Osteocyte (in vitro differentiated cells): ENCODE data around the gene UBXN11. TPM values are rescaled to one million over a fixed set of nuclear protein-coding genes. Genes with fewer than 3 reads are reported as not detected.

Experiments used
- DNase-seq: peaks from one replicate; pipeline ENCODE4 v3.0.0; 2021; ENCODE audit warnings: mixed read lengths; ENCODE audit not compliant: unreplicated experiment; ENCODE audit errors: extremely low spot score
- H3K27ac Mint-ChIP-seq: one replicate; pipeline ENCODE4 v1.8.0; 2021; ENCODE audit warnings: mild to moderate bottlenecking, mixed read lengths; ENCODE audit not compliant: unreplicated experiment
- H3K27me3 Mint-ChIP-seq: one replicate; pipeline ENCODE4 v1.8.0; 2021; ENCODE audit warnings: mixed read lengths; ENCODE audit not compliant: unreplicated experiment
- H3K36me3 Mint-ChIP-seq: one replicate; pipeline ENCODE4 v1.8.0; 2021; ENCODE audit warnings: mixed read lengths; ENCODE audit not compliant: unreplicated experiment
- H3K4me1 Mint-ChIP-seq: one replicate; pipeline ENCODE4 v1.8.0; 2021; ENCODE audit warnings: mixed read lengths; ENCODE audit not compliant: unreplicated experiment
- H3K4me3 Mint-ChIP-seq: one replicate; pipeline ENCODE4 v1.8.0; 2021; ENCODE audit warnings: mild to moderate bottlenecking, moderate library complexity, mixed read lengths; ENCODE audit not compliant: unreplicated experiment
- H3K9me3 Mint-ChIP-seq: one replicate; pipeline ENCODE4 v1.8.0; 2021; ENCODE audit warnings: mixed read lengths; ENCODE audit not compliant: unreplicated experiment
- total RNA-seq: library from RNA; stranded (reverse); gene quantifications from 2 replicates; pipeline ENCODE4 v1.2.1, GENCODE V29; 2021
- TF ChIP-seq, protein P1 (sequence below): fragments of 200-600 bp; sonication (generic); IDR thresholded peaks from 2 replicates; pipeline ENCODE4 v1.5.0; 2021; ENCODE audit warnings: antibody characterized with exemption, mild to moderate bottlenecking, moderate library complexity

UBXN11 gene
- total RNA-seq, 1 donor from 2014 or later = 17.0 TPM

DNA sequence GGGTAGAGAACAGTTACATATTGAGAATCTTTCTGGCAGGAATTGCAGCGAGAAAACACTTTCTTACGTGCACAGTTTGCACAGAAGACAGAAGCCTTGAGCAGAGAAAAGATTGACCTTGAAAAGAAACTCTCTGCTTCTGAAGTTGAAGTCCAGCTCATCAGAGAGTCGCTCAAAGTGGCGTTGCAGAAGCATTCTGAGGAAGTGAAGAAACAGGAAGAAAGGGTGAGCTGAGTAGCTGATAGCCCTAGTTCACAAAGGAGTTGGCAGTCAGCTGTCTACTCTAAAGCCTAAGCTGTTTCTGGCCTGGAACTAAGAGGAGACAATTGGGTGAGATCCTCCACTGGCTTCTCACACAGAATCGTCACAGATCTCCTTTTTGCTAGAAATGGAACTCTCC, 46.9 kb downstream of the UBXN11 start:
- Mint-ChIP-seq H3K27ac (no peak overlapping the region), H3K36me3 (peaks cover 55% of the 10 kb centered on the region), H3K27me3 (no peaks in the 10 kb centered on the region)

DNA sequence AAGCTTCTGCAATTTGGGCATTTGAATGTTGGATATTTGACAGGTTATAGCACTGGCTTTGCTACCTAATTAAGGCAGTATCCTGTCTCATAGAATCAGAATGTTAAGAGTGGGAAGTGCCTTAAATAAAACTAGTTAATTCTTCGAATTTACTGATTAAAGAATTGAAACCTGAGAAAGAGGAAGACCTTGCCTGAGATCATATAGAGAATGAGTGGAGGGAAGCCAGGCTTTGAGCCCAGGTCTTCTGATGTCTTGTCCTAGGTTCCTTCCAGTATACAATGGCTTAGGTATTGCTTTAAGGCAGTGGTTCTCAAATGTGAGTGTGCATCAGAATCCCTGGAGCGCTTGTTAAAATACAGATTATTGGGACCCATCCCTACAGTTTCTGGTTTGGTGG, 47.4 kb downstream of the UBXN11 start:
- peaks cover 5% of the 10 kb centered on the region for H3K4me1 Mint-ChIP-seq

More for the DNA sequence above, 46.9 kb downstream of the UBXN11 start:
- TF ChIP-seq, protein P1, sequence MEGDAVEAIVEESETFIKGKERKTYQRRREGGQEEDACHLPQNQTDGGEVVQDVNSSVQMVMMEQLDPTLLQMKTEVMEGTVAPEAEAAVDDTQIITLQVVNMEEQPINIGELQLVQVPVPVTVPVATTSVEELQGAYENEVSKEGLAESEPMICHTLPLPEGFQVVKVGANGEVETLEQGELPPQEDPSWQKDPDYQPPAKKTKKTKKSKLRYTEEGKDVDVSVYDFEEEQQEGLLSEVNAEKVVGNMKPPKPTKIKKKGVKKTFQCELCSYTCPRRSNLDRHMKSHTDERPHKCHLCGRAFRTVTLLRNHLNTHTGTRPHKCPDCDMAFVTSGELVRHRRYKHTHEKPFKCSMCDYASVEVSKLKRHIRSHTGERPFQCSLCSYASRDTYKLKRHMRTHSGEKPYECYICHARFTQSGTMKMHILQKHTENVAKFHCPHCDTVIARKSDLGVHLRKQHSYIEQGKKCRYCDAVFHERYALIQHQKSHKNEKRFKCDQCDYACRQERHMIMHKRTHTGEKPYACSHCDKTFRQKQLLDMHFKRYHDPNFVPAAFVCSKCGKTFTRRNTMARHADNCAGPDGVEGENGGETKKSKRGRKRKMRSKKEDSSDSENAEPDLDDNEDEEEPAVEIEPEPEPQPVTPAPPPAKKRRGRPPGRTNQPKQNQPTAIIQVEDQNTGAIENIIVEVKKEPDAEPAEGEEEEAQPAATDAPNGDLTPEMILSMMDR = no peak
- H3K4me3 Mint-ChIP-seq = no peak overlapping the region
- no peak for DNase-seq
- no peaks in the 10 kb centered on the region for H3K9me3 Mint-ChIP-seq
- peaks cover under 1% of the 10 kb centered on the region for H3K4me1 Mint-ChIP-seq

DNA sequence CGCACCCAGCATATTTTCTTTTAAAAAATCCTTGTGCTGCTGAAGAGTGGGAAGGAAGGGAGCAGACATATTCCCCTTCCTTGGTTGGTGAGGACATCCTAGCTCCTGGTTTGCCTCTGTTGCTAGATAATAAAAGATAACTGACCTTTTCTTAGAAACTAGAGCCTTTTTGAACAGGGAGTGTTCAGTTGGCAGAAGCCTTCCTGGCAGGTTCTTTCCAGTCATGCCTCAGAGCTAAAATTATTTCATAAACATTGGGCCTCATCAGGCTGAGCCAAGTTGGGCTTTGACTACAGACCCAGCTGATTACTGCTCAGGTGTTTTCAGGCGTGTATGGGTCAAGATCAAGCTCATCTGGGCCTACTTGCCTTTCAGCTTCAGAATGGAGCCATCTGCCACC, 49.2 kb downstream of the UBXN11 start:
- H3K27me3 Mint-ChIP-seq = no peaks in the 10 kb centered on the region
- H3K4me1 Mint-ChIP-seq = peaks cover 5% of the 10 kb centered on the region
- H3K4me3 Mint-ChIP-seq = no peak overlapping the region
- no peak overlapping the region for H3K27ac Mint-ChIP-seq
- no peaks in the 10 kb centered on the region for H3K9me3 Mint-ChIP-seq
- peaks cover 41% of the 10 kb centered on the region for H3K36me3 Mint-ChIP-seq
- TF ChIP-seq, protein P1 = no peak
- DNase-seq = no peak

More for the DNA sequence above, 47.4 kb downstream of the UBXN11 start:
- Mint-ChIP-seq H3K4me3 (no peak overlapping the region), H3K36me3 (peaks cover 52% of the 10 kb centered on the region), H3K27ac (no peak overlapping the region), H3K9me3 (no peaks in the 10 kb centered on the region), H3K27me3 (no peaks in the 10 kb centered on the region)
- TF ChIP-seq, protein P1 = no peak
- no peak for DNase-seq

DNA sequence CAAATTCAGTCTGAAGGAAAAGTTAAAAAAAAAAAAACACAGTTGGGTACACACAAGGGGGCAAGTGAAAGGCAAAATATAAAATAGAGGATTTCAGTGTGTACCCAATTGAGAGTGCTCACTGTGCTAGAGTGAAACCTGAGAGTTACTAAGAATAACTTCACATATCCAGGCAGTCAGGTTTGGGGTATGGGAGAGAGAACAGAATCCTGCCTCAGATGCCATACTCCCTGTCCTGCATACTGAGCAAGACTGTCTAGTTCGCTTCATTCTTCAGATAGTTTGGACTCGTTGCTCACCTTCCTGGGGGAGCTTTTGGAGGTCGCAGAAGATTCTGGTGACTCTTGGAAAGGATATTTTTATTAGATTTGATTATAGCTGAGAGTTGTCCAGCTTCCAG, 52.0 kb downstream of the UBXN11 start:
- Mint-ChIP-seq H3K4me3 (no peak overlapping the region), H3K27me3 (no peaks in the 10 kb centered on the region), H3K9me3 (no peaks in the 10 kb centered on the region), H3K27ac (no peak overlapping the region), H3K36me3 (peaks cover 35% of the 10 kb centered on the region), H3K4me1 (peaks cover 5% of the 10 kb centered on the region)
- TF ChIP-seq, protein P1 = no peak
- no peak for DNase-seq

DNA sequence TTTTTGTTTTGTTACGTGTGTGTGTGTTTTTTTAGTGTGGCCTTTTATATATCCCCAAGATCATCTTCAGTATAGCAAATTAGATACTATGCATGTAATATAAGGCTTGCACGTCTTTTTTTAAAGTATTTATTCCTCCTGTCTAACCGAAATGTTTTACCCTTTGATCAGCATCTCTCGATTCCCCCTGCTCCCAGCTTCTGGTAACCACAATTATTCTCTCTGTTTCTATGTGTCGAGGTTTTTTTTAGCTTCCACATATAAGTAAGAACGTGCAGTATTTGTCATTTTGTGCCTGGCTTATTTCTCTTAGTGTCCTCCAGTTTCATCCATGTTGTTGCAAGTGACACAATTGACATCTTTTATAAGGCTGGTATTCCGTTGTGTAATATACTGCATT, 53.7 kb downstream of the UBXN11 start:
- Mint-ChIP-seq H3K36me3 (peaks cover 29% of the 10 kb centered on the region), H3K27ac (no peak overlapping the region)

More for the DNA sequence above, 53.7 kb downstream of the UBXN11 start:
- DNase-seq = no peak
- TF ChIP-seq, protein P1 = no peak
- Mint-ChIP-seq H3K9me3 (no peaks in the 10 kb centered on the region), H3K4me1 (peaks cover 5% of the 10 kb centered on the region), H3K27me3 (no peaks in the 10 kb centered on the region), H3K4me3 (no peak overlapping the region)
